Measurements from ENCODE around the gene TFE3. TPM values are rescaled to one million over a fixed set of nuclear protein-coding genes. Genes with fewer than 3 reads are reported as not detected.

The TFE3 gene
- total RNA-seq, 4 donors from 2014 or later, result 29.3 to 44.5 (median 34.7) TPM

DNA sequence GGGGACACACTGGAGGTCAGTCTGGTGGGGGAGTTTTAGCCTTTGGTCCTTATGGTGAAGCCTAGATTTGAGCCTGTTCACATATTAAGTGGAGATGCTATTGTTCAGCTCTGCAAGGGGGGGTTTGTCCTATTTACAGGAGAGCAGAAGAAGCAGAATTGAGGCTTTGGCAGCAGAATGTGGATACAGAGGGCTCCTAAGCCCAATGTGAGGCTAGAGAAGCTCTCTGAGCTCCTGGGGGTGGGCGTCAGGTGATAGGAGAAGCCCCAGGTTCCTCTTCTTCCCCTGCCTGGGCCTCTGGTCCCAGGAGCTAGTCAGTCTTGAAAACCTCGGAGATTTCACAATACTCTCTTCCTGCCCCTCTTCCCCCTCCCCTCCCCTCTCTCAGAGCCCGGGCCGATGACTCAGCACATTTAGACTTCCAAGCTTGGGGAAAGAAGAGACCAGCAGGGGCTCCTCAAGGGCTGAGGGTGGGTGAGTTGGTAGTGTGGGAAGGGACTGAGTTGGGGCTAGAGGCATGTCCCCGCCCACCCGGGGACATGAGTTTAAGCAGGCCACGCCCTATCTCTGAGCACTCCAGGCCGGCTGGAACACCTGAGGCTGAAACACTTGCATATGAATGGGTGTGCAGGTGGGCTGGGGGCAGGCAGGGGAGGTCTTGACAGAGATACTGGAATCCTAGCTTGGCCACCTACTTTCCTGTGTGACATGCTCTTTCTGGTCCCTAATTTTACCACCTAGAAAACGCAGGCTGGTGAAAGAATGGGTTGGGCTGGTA is 3.4 kb downstream of the TFE3 start:
- H3K4me3 ChIP-seq, result peak overlapping the region; percentile 14 to 81 (median 60)
- in situ Hi-C loops (cut with MboI; ENCODE audit: low sequenced_read_pairs in 4 of 4) (loop anchor here in 1 of 4 donors (5.0 kb wide), 1 partner anchor 77 kb away; no protein-coding TSS in a partner anchor), intact Hi-C loops (cut with DNase I; ENCODE audit: low total_unique reads) (loop anchor here (5.0 kb wide), 2 partner anchors 147 to 237 kb away; partner anchors contain the start of gene HDAC6)
- H3K9me3 ChIP-seq, result no peaks in the 10 kb centered on the region
- peak; percentile 38 to 74 for DNase-seq
- H3K36me3 ChIP-seq, result peaks cover 0 to 27% of the 10 kb centered on the region in 2 donors
- H3K27ac ChIP-seq, result peak overlapping the region; percentile 93 to 100 (median 98)
- no peaks in the 10 kb centered on the region for H3K27me3 ChIP-seq
- peaks cover 9% of the 10 kb centered on the region in 2 donors for H3K4me1 ChIP-seq
- peak in 1 of 2 donors; percentile 12 for TF ChIP-seq POLR2A (IDR thresholded peaks at IDR 0.05)
- TF ChIP-seq, protein P1, sequence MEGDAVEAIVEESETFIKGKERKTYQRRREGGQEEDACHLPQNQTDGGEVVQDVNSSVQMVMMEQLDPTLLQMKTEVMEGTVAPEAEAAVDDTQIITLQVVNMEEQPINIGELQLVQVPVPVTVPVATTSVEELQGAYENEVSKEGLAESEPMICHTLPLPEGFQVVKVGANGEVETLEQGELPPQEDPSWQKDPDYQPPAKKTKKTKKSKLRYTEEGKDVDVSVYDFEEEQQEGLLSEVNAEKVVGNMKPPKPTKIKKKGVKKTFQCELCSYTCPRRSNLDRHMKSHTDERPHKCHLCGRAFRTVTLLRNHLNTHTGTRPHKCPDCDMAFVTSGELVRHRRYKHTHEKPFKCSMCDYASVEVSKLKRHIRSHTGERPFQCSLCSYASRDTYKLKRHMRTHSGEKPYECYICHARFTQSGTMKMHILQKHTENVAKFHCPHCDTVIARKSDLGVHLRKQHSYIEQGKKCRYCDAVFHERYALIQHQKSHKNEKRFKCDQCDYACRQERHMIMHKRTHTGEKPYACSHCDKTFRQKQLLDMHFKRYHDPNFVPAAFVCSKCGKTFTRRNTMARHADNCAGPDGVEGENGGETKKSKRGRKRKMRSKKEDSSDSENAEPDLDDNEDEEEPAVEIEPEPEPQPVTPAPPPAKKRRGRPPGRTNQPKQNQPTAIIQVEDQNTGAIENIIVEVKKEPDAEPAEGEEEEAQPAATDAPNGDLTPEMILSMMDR (IDR thresholded peaks at IDR 0.05 in 4 of 5, conservative IDR thresholded peaks at IDR 0.05 in 1 of 5), result no peak
- ATAC-seq, result peak; percentile 34 to 37

DNA sequence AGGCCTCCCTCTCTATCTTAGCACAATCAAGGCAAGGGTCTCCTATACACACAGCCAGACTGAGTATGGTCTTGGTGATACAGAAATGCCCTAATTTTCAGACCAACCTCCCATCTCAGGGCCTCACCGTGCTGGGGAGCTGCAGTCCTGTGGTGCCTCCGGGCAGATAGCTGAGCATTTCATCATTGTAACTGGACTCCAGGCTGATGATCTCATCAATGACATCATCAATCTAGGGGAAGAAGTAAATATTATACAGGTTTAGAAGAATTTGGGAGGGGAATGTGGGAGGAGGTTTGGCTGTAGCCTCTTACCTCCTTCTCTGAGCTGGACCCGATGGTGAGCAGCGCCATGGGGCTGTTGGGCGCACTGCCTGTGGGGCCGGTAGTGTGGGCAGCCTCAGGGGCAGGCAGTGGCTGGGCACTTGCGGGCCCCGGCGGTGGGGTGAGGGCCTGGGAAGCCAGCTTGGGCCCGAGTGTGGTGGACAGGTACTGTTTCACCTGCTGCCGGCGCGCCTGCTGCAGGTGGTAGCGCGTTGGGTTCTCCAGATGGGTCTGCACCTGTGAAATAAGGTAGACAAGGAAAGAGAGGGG is 5.2 kb downstream of the TFE3 start:
- no peak for ATAC-seq
- Histone ChIP-seq H3K36me3 (peaks cover 2 to 42% of the 10 kb centered on the region in 2 donors), H3K4me3 (no peak overlapping the region), H3K27me3 (no peaks in the 10 kb centered on the region), H3K9me3 (no peaks in the 10 kb centered on the region), H3K27ac (no peak overlapping the region), H3K4me1 (peaks cover 9% of the 10 kb centered on the region in 2 donors)
- TF ChIP-seq, protein P1 (IDR thresholded peaks at IDR 0.05 in 4 of 5, conservative IDR thresholded peaks at IDR 0.05 in 1 of 5), result no peak
- no peak for TF ChIP-seq POLR2A (IDR thresholded peaks at IDR 0.05)
- intact Hi-C loops (cut with DNase I; ENCODE audit: low total_unique reads) (no loop called here), in situ Hi-C loops (cut with MboI; ENCODE audit: low sequenced_read_pairs in 4 of 4) (no loop called here)
- no peak for DNase-seq

DNA sequence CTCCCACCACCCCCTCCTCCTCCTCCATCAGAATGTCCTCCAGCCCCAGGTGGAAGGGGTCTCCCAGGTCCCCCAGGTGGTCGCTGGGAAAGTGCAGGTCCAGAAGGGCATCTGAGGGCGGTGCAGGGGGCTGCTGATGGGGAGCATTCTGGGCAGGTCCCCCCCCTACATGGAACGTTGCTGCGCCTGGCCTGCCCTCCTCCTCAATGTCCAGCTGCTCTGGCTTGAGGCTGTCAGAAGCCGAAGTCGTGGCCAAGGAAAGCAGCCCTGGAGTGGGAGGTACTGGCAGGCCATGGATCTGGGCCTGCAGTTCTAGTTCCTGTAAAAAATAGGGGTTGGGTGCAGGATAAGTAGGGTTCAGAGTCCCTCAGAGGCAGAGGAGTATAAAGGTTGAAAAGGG is 12.9 kb downstream of the TFE3 start:
- in situ Hi-C loops (cut with MboI; ENCODE audit: low sequenced_read_pairs in 4 of 4) (no loop called here), intact Hi-C loops (cut with DNase I; ENCODE audit: low total_unique reads) (no loop called here)
- TF ChIP-seq, protein P1 (IDR thresholded peaks at IDR 0.05 in 4 of 5, conservative IDR thresholded peaks at IDR 0.05 in 1 of 5), result no peak
- no peak for TF ChIP-seq POLR2A (IDR thresholded peaks at IDR 0.05)
- Histone ChIP-seq H3K9me3 (no peaks in the 10 kb centered on the region), H3K4me3 (no peak overlapping the region), H3K4me1 (no peaks in the 10 kb centered on the region), H3K27ac (no peak overlapping the region), H3K36me3 (peaks cover 2 to 31% of the 10 kb centered on the region in 2 donors), H3K27me3 (no peaks in the 10 kb centered on the region)
- DNase-seq (no peak), ATAC-seq (no peak)

DNA sequence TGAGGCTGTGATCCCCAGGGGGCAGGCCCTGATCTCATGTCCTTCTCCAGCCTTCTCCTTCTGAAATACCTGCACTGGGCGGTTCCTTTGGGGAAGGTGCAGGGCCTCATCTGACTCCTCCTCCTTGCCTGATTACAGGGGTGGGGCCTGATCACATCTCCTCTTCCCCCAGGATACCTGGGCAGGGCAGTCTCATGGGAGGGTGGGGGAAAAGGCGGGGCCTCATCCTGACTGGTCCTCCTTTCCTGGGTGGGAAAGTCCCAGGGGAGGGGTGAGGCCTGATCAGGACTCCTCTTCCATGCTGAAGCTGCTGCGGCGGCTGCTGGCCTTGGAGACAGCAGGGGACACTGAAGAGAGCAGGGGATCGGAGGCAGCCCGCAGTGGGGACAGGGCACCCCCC is 13.3 kb downstream of the TFE3 start:
- intact Hi-C loops (cut with DNase I; ENCODE audit: low total_unique reads) (no loop called here), in situ Hi-C loops (cut with MboI; ENCODE audit: low sequenced_read_pairs in 4 of 4) (no loop called here)
- Histone ChIP-seq H3K9me3 (no peaks in the 10 kb centered on the region), H3K27ac (no peak overlapping the region), H3K27me3 (no peaks in the 10 kb centered on the region), H3K4me1 (no peaks in the 10 kb centered on the region), H3K36me3 (peaks cover 2 to 31% of the 10 kb centered on the region in 2 donors), H3K4me3 (no peak overlapping the region)
- DNase-seq, result no peak
- ATAC-seq, result no peak
- TF ChIP-seq, protein P1 (IDR thresholded peaks at IDR 0.05 in 4 of 5, conservative IDR thresholded peaks at IDR 0.05 in 1 of 5), result no peak
- no peak for TF ChIP-seq POLR2A (IDR thresholded peaks at IDR 0.05)

Measured in gastrocnemius medialis (tissue), 4 donors.